ENCODE measurements around the gene LRRC37B. TPM values are rescaled to one million over a fixed set of nuclear protein-coding genes. Genes with fewer than 3 reads are reported as not detected.
"Not testable (repeated sequence)": the region's sequence is repeated elsewhere in the genome, so short reads cannot be mapped to it uniquely, and the experiment has no call there.

Gene LRRC37B
- total RNA-seq, 2 donors from 2014 or later: 9.4 to 18.6 TPM

GRCh38 chr17:32086833-32087232, 79.7 kb downstream of the LRRC37B start:
- H3K27ac Mint-ChIP-seq; H3K9me3 Mint-ChIP-seq; H3K4me1 Mint-ChIP-seq (ENCODE audit: low read depth in 2 of 2); H3K4me3 Mint-ChIP-seq; ATAC-seq; H3K27me3 Mint-ChIP-seq; H3K36me3 Mint-ChIP-seq; DNase-seq (ENCODE audit: low spot score): not testable (repeated sequence)

DNA sequence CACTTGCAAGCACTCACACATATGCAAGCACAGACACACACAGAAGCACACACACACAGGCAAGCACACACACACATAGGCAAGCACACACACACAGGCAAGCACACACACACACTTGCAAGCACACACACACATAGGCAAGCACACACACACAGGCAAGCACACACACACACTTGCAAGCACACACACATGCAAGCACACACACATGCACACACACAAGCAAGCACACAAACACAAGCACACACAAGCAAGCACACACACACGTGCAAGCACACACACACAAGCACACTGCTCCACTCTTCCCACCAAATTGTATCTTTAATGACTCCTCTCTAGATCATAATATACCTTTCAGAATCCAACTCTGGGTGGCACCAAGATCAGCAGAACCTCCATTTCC, 84.9 kb downstream of the LRRC37B start:
- H3K27me3 Mint-ChIP-seq; H3K9me3 Mint-ChIP-seq; ATAC-seq; H3K36me3 Mint-ChIP-seq; H3K27ac Mint-ChIP-seq; H3K4me1 Mint-ChIP-seq (ENCODE audit: low read depth in 2 of 2); DNase-seq (ENCODE audit: low spot score); H3K4me3 Mint-ChIP-seq: not testable (repeated sequence)

DNA sequence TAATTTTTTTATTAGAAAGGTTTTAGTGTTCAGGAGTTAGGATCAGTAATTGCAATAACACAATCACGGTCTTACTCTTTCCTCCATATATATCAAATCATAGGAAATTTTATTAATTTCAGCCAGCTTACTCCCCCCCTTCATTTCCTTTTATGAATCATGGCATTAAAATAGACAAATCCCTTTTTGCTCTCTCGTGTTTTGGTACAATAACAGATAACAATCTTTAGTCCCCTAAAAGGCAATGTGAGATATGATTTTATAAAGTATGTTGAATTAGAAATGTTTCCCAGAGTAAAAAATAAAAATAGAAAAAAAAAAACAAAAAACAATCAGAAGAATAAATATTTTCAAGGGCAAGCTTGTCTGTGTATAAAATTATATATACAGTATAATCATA, 92.5 kb downstream of the LRRC37B start:
- DNase-seq (ENCODE audit: low spot score) (no peak), ATAC-seq (no peak)
- H3K27ac Mint-ChIP-seq: no peak overlapping the region
- H3K4me3 Mint-ChIP-seq: no peak overlapping the region
- H3K27me3 Mint-ChIP-seq: no peaks in the 10 kb centered on the region
- H3K36me3 Mint-ChIP-seq: no peaks in the 10 kb centered on the region
- H3K9me3 Mint-ChIP-seq: no peaks in the 10 kb centered on the region
- H3K4me1 Mint-ChIP-seq (ENCODE audit: low read depth in 2 of 2): peaks cover 14 to 26% of the 10 kb centered on the region in 2 donors

GRCh38 chr17:32100323-32100722, 93.1 kb downstream of the LRRC37B start:
- H3K36me3 Mint-ChIP-seq: not testable (repeated sequence)
- peaks cover 16 to 28% of the 10 kb centered on the region in 2 donors for H3K4me1 Mint-ChIP-seq (ENCODE audit: low read depth in 2 of 2)

GRCh38 chr17:32100971-32101631, 93.9 kb downstream of the LRRC37B start:
- Mint-ChIP-seq H3K27ac (peak overlapping the region in 1 of 2 donors; percentile 64), H3K9me3 (no peaks in the 10 kb centered on the region), H3K4me3 (no peak overlapping the region), H3K27me3 (no peaks in the 10 kb centered on the region), H3K36me3 (no peaks in the 10 kb centered on the region), H3K4me1 (ENCODE audit: low read depth in 2 of 2) (peaks cover 20 to 30% of the 10 kb centered on the region in 2 donors)
- DNase-seq (ENCODE audit: low spot score): no peak
- no peak for ATAC-seq

More at GRCh38 chr17:32100323-32100722, 93.1 kb downstream of the LRRC37B start:
- not testable (repeated sequence) for H3K4me3 Mint-ChIP-seq; H3K27me3 Mint-ChIP-seq; DNase-seq (ENCODE audit: low spot score); H3K9me3 Mint-ChIP-seq; ATAC-seq
- peak overlapping the region in 1 of 2 donors; percentile 64 for H3K27ac Mint-ChIP-seq

DNA sequence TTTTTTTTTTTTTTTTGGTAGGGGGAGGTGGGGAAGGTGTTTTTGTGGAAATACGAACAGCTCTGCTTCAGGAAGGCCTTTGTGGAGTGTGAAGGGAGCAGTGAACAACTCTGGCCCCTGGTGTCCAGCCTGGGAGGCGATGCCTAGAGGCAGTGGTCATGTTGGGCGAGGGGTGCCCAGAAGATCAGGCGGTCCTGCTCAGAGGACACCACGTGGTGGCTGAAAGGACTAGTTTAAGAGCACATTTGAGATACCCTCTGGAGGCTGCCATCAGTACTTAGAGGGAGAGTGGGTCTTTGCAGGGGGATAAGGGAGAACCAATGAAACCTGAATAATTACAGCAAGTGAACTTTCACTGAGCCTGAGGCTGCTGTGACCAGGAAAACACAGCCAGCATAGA, 95.0 kb downstream of the LRRC37B start:
- H3K27ac Mint-ChIP-seq: peak overlapping the region in 1 of 2 donors; percentile 64
- no peak overlapping the region for H3K4me3 Mint-ChIP-seq
- peaks cover 25 to 35% of the 10 kb centered on the region in 2 donors for H3K4me1 Mint-ChIP-seq (ENCODE audit: low read depth in 2 of 2)
- ATAC-seq (no peak), DNase-seq (ENCODE audit: low spot score) (no peak)
- H3K27me3 Mint-ChIP-seq: no peaks in the 10 kb centered on the region
- no peaks in the 10 kb centered on the region for H3K36me3 Mint-ChIP-seq
- no peaks in the 10 kb centered on the region for H3K9me3 Mint-ChIP-seq

- H3K27me3 Mint-ChIP-seq: no peaks in the 10 kb centered on the region
- ATAC-seq: no peak
- H3K4me3 Mint-ChIP-seq: no peak overlapping the region
- no peak for DNase-seq (ENCODE audit: low spot score)
- H3K9me3 Mint-ChIP-seq: no peaks in the 10 kb centered on the region
- no peaks in the 10 kb centered on the region for H3K36me3 Mint-ChIP-seq
- H3K27ac Mint-ChIP-seq: peak overlapping the region in 1 of 2 donors; percentile 64
- H3K4me1 Mint-ChIP-seq (ENCODE audit: low read depth in 2 of 2): peaks cover 31 to 37% of the 10 kb centered on the region in 2 donors
Observed at GRCh38 chr17:32102646-32103186, 95.5 kb downstream of the LRRC37B start.

Other genes starting within 250 kb of the LRRC37B start
- 10 to 100 TPM; 21.8 to 37.6 TPM for gene COPRS, start 148.1 kb upstream of the LRRC37B start, total RNA-seq
- gene UTP6, start 105.7 kb upstream of the LRRC37B start, total RNA-seq: 100 to 1,000 TPM in 1 of 2 donors, 10 to 100 TPM in 1; 84.9 to 126 TPM
- gene SUZ12, start 70.4 kb upstream of the LRRC37B start, total RNA-seq: 10 to 100 TPM; 41.1 to 66.2 TPM
- 10 to 100 TPM; 25.2 to 27.1 TPM for gene RHOT1, start 135.1 kb downstream of the LRRC37B start, total RNA-seq

All from natural killer cell treated with Interleukin-12 subunit alpha and Interleukin-12 subunit beta and Interleukin-15 and Interleukin-18, amount 100 ng/mL, for 72 hours (primary cell).